ENCODE measurements around the gene PKD1L1. TPM values are rescaled to one million over a fixed set of nuclear protein-coding genes. Genes with fewer than 3 reads are reported as not detected.

The PKD1L1 gene
- total and polyA plus RNA-seq, 2 donors (not counting 1 experiment from before 2014, with no cell fraction given), result 0.59 to 0.70 TPM

DNA sequence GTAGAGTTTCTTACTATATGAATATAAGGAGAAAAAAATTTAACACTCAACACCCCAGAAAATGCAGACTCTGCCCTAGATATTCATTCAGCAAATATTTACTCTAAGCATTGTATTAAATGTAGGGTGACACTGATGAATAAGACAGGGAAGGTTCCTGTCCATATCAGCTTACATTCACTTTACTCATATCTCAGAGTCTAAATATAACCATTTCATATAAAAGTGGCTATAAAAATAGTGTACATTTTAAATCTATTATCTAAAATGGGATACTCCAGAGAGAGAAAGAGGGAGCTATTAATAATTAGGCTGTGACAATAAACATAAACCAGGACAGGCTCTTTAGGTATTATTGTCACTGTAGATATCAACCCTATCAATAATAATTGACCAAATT, 104.0 kb downstream of the PKD1L1 start:
- Histone ChIP-seq H3K27ac (ENCODE audit: low read length in 2 of 2) (no peak overlapping the region), H3K4me2 (replicated peaks; ENCODE audit: low read depth, low read length, poor library complexity, severe bottlenecking) (no peak overlapping the region)
- no peaks in the 10 kb centered on the region for H3K4me1 Mint-ChIP-seq

GRCh38 chr7:47843291-47843690, 105.0 kb downstream of the PKD1L1 start:
- Histone ChIP-seq H3K27ac (ENCODE audit: low read length in 2 of 2) (no peak overlapping the region), H3K9me3 (ENCODE audit: control extremely low read depth in 1 of 3, control insufficient read depth in 2 of 3, insufficient read depth in 1 of 3, low read length in 2 of 3) (no peaks in the 10 kb centered on the region), H3K27me3 (replicated peaks in 1 of 4; ENCODE audit: control extremely low read depth in 1 of 4, control insufficient read depth in 3 of 4, insufficient read depth in 4 of 4, low read length in 3 of 4) (no peaks in the 10 kb centered on the region), H3K79me2 (ENCODE audit: control insufficient read depth, insufficient read depth, low read length) (no peaks in the 10 kb centered on the region), H3K4me1 (ENCODE audit: control insufficient read depth in 2 of 2, insufficient read depth in 2 of 2, low read length in 2 of 2) (no peaks in the 10 kb centered on the region), H3K4me3 (ENCODE audit: control extremely low read depth in 1 of 5, extremely low read depth in 1 of 5, insufficient read depth in 1 of 5, low read depth in 2 of 5, low read length in 4 of 5) (no peak overlapping the region), H3K36me3 (replicated peaks in 1 of 2; ENCODE audit: control extremely low read depth in 1 of 2, control insufficient read depth in 1 of 2, extremely low read depth in 1 of 2, insufficient read depth in 2 of 2, low read length in 1 of 2) (no peaks in the 10 kb centered on the region), H2AFZ (ENCODE audit: insufficient read depth, low read depth, low read length, poor library complexity, severe bottlenecking) (no peak overlapping the region), H3K4me2 (replicated peaks; ENCODE audit: low read depth, low read length, poor library complexity, severe bottlenecking) (no peak overlapping the region), H3K9ac (ENCODE audit: low read length) (no peak overlapping the region), H4K20me1 (ENCODE audit: control insufficient read depth, insufficient read depth, low read length, poor library complexity, severe bottlenecking) (no peaks in the 10 kb centered on the region)
- TF ChIP-seq CTCF (IDR thresholded peaks at IDR 0.05), result no peak
- no peak for TF ChIP-seq EZH2 (IDR thresholded peaks at IDR 0.05; ENCODE audit: borderline replicate concordance, insufficient read depth, low read depth, low read length, poor library complexity, severe bottlenecking)
- H3K4me1 Mint-ChIP-seq, result no peaks in the 10 kb centered on the region
- H3K9me3 Mint-ChIP-seq (ENCODE audit: insufficient read depth), result no peaks in the 10 kb centered on the region
- intact Hi-C loops (cut with micrococcal nuclease), result no loop called here
- no peak overlapping the region for H3K27ac Mint-ChIP-seq
- CTCF ChIA-PET, result no interaction called here
- ATAC-seq (ENCODE audit: low read depth), result no peak
- WGBS (ENCODE audit: insufficient coverage), result 71% methylated on average over 1 of the region's 2 CpGs
- H3K27me3 Mint-ChIP-seq, result peaks cover 3% of the 10 kb centered on the region
- POLR2A ChIA-PET, result no interaction called here
- no peak overlapping the region for H3K4me3 Mint-ChIP-seq
- DNase-seq, result no peak

More for the DNA sequence above, 104.0 kb downstream of the PKD1L1 start:
- DNase-seq (no peak), ATAC-seq (ENCODE audit: low read depth) (no peak)
- Histone ChIP-seq H3K27me3 (replicated peaks in 1 of 4; ENCODE audit: control extremely low read depth in 1 of 4, control insufficient read depth in 3 of 4, insufficient read depth in 4 of 4, low read length in 3 of 4) (no peaks in the 10 kb centered on the region), H3K79me2 (ENCODE audit: control insufficient read depth, insufficient read depth, low read length) (no peaks in the 10 kb centered on the region), H3K36me3 (replicated peaks in 1 of 2; ENCODE audit: control extremely low read depth in 1 of 2, control insufficient read depth in 1 of 2, extremely low read depth in 1 of 2, insufficient read depth in 2 of 2, low read length in 1 of 2) (no peaks in the 10 kb centered on the region), H3K9ac (ENCODE audit: low read length) (no peak overlapping the region), H4K20me1 (ENCODE audit: control insufficient read depth, insufficient read depth, low read length, poor library complexity, severe bottlenecking) (no peaks in the 10 kb centered on the region), H3K4me3 (ENCODE audit: control extremely low read depth in 1 of 5, extremely low read depth in 1 of 5, insufficient read depth in 1 of 5, low read depth in 2 of 5, low read length in 4 of 5) (no peak overlapping the region), H2AFZ (ENCODE audit: insufficient read depth, low read depth, low read length, poor library complexity, severe bottlenecking) (no peak overlapping the region), H3K4me1 (ENCODE audit: control insufficient read depth in 2 of 2, insufficient read depth in 2 of 2, low read length in 2 of 2) (no peaks in the 10 kb centered on the region), H3K9me3 (ENCODE audit: control extremely low read depth in 1 of 3, control insufficient read depth in 2 of 3, insufficient read depth in 1 of 3, low read length in 2 of 3) (no peaks in the 10 kb centered on the region)
- Mint-ChIP-seq H3K9me3 (ENCODE audit: insufficient read depth) (no peaks in the 10 kb centered on the region), H3K27me3 (peaks cover 3% of the 10 kb centered on the region), H3K4me3 (no peak overlapping the region), H3K27ac (no peak overlapping the region)
- intact Hi-C loops (cut with micrococcal nuclease), result no loop called here
- TF ChIP-seq EZH2 (IDR thresholded peaks at IDR 0.05; ENCODE audit: borderline replicate concordance, insufficient read depth, low read depth, low read length, poor library complexity, severe bottlenecking), result no peak
- no peak for TF ChIP-seq CTCF (IDR thresholded peaks at IDR 0.05)
- CTCF ChIA-PET, result no interaction called here
- POLR2A ChIA-PET, result no interaction called here

Measured in B cell (primary cell).